T47D (cell line): ENCODE measurements around the gene TPST2.

Source experiments
- DNase-seq, 2 experiments: peaks; one replicate each; pipeline versions ENCODE4 v3.0.0 to v3.0.0-alpha.2; 2011 to 2012; ENCODE audit warnings: low read depth in 1 of 2, low spot score in 1 of 2
- JUND ChIP-seq: IDR thresholded peaks from 2 replicates; pipeline ENCODE4 v1.6.1; 2012; ENCODE audit warnings: low read depth
- in situ Hi-C: cut with HindIII; loops from 2 replicates; pipeline ENCODE4 v1.10.0; 2016; ENCODE audit warnings: low sequenced_read_pairs, low pct_unique_long_range_greater_than_20kb

Gene TPST2

DNA sequence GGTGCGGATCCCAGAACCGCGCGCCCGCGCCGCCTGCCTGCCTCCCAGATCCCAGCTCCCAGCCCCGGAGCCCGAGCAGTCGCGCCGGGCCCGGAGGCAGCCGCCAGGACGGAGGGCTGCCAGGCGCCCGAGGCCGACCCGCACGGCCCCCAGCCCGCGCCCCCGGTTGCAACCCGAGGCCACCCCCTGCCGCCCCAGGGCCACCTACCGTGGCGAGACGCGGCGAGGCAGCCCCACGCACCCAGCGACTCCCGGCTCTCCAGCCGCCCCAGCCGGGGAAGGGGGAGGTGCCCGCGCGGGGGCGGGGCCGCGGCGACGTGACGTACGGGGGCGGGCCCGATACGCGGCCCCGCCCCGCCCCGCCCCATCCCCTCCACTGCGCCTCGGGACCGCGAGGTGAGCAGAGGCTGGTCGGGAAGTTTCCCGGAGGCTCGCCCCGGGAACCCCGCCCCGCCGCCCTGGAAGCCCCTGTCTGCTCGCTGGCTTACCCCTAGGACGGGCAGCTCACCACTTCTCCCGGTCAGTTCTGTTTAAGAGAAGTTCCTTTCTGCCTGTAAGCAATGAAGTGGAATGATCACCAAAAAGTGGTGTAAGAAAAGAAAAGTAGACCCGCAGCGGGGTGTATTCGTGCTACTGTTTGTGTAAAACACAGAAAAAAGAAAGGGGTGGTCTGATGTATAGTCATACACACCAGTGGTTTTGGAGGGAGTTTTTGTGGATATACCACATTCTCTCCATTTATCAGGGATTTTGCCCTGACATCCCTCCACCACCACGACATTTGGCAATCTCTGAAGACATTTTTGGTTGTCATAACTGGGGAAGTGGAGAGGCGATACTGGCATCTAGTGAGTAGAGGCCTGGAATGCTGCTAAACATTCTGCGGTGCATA, at the start of gene TPST2:
Gene TPST2, minus strand, starts transcription at position 288 of the 892 bp plus-strand sequence. CDS start 48,502 bp downstream, outside the sequence.
- peak; percentile 47 to 78 for DNase-seq
- no peak for TF ChIP-seq JUND
- in situ Hi-C loops: no loop called here

DNA sequence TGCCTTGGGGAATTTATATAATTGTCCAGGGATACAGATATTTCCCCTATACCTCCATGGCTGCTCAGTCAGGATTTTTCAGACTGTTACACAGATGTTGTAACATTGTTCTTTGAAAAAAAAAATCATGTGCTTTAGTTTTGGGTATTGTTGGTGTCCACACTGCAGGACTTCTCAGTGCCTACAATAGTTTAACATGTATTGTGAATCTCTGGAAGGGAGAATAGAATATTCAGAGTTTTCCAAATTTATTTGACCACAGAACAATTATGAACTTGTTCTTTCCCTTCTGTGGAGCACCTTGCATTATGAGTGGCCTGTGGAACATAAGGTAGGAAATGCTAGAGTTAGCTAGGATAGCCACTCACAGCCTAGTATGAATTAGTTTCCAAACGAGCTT, 46.4 kb upstream of the TPST2 start:
- in situ Hi-C loops: no loop called here

DNA sequence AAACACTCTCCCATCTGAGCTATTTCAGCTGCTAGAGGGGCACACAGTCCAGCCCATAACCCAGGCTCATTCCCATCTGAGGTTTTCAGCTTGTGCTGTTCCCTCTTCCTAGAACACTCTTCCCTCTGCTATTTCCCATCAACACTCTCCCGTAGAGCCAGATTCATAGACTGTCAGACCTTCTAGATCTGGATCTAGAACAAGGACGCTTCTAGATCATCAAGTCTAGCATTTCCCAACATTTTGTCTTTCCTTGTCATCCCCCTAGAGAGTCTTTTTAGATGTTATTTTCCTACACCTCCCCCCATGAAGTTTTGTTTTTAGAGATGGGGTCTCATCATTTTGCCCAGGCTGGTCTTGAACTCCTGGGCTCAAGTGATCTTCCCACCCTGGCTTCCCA, 45.2 kb upstream of the TPST2 start:
- TF ChIP-seq JUND: no peak
- in situ Hi-C loops: no loop called here
- DNase-seq: no peak

More for the DNA sequence above, 46.4 kb upstream of the TPST2 start:
- DNase-seq: no peak
- TF ChIP-seq JUND: no peak

DNA sequence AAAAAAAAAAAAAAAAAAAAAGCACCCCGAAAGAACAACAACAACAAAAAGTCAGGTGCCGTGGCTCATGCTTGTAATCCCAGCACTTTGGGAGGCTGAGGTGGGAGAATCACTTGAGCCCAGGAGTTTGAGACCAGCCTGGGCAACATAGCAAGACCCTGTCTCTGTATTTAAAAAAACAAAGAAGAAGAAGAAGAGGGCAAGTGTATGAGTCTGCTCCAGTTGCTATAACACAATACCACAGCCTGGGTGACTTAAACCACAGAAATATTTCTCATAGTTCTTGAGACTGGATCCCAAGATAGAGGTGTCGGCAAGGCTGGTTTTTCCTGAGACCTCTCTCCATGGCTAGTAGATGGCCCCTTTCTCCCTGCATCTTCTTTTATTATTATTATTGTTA, 44.3 kb upstream of the TPST2 start:
- no peak for TF ChIP-seq JUND
- in situ Hi-C loops: no loop called here
- DNase-seq: no peak

DNA sequence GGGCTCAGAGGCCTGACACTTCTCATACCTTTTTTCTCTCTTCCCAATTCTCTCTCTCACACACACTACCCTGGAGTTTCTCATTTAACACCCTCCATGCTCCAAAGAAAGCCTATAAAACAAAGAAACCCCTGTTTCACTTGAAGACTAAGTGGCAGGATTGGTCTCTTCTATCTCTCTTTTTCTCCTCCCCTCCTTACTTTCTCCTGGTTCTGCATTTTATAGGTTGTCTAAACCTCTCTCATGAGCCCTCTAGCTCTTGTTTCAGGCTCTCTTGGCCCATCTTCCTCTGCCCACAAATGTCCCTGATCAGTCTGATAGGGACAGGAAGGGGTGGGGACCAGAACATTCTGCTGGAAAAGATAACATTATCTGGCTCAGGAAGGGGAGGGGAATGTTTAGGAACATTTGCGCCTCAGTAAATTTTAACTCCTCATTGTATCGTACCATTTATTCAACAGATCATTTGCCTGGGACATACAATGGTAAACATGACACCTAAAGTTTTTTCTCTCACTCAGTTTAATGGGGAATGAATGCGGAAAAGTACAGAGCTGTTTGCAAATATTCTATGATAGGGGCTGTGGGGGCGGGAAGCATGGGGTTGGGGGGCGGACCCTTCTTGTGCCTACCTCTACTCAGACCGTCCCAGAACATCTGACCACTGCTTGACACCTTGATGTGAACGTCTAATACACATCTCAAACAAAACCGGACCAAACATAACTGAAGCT, 42.7 kb upstream of the TPST2 start:
- no peak for DNase-seq
- TF ChIP-seq JUND: no peak
- in situ Hi-C loops: no loop called here

DNA sequence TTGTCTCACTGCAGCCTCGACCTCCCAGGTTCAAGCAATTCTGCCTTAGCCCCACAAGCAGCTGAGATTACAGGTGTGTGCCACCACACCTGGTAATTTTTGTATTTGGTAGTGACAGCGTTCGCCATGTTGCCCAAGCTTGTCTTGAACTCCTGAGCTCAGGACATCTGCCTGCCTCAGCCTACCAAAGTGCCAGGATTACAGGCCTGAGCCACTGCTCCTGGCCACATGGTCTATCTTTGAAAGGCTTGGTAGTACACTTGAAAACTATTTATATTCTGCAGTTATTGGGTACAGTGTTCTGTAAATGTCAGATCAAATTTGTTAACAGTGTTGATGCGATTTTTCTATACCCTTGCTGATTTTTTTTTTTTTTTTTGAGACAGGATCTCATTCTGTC, 41.4 kb upstream of the TPST2 start:
- no peak for TF ChIP-seq JUND
- DNase-seq: no peak
- in situ Hi-C loops: no loop called here

DNA sequence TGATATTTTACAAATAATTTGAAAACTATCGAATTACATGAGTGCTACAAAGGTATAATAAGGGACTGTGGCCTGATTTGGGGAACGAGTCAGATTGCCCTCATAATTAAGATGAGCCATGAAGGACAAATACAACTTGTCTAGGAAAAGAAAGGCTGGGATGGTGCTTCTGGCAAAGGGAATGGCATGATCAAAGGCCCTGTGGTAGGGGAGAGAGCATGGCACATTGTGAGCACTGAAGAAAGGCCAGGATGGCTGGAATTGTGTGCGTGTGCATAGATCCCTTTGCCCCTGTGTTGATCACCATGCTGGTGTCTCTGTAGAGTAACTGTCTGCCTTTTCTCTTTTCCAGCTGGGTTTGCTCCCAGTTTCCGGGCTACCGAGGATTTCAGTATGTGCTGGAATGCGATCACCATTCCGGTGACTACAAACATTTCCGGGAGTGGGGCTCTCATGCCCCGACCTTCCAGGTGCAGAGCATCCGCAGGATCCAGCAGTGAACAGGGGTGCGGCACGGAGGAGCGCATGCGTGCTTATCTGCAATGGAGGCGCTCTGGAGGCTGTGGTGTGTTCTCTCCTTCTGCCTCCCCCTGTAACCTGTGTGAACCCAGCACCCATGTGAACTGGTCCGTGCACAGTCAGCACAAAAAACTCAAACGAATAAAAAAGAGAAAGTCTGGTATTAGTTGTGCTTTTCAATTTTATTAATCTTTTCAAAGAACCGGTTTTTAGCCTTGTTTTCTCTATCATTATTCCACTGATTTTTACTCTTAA, 40.2 kb upstream of the TPST2 start:
- in situ Hi-C loops: no loop called here
- no peak for DNase-seq
- no peak for TF ChIP-seq JUND

DNA sequence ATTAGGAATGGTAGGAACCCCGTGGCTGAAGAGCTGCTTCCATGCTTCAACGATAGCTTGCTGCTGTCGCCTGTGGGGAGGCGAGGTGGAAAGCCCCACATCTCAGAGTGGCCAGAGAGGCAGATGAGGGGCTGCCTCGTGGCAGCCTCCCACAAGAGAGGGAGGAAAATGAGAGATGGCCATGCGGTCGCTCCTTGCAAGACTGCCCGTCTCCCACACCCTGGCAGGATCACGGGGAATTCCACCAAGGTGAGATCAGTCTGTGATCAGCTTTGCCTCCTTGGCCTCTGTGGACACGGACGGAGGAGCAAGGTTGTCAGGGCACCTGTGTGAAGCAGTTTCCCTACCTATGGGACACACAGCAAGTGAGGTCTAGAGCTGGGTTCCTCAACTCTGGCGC, 34.9 kb upstream of the TPST2 start:
- no peak for DNase-seq
- TF ChIP-seq JUND: no peak
- in situ Hi-C loops: no loop called here

DNA sequence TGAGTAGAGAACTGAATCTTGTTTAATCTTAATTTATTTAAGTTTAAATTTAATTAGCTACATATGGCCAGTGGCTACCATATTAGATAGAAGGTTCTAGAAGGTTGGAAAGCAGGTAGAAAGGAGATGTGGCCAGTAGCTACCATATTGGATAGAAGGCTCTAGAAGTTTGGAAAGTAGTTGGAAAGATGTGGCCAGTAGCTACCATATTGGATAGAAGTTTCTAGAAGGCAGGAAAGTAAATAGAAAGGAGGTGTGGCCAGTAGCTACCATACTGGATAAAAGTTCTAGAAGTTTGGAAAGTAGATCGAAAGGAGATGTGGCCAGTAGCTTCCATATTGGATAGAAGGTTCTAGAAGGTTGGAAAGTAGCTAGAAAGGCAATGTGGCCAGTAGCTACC, 34.1 kb upstream of the TPST2 start:
- no peak for TF ChIP-seq JUND
- DNase-seq: no peak
- in situ Hi-C loops: no loop called here

DNA sequence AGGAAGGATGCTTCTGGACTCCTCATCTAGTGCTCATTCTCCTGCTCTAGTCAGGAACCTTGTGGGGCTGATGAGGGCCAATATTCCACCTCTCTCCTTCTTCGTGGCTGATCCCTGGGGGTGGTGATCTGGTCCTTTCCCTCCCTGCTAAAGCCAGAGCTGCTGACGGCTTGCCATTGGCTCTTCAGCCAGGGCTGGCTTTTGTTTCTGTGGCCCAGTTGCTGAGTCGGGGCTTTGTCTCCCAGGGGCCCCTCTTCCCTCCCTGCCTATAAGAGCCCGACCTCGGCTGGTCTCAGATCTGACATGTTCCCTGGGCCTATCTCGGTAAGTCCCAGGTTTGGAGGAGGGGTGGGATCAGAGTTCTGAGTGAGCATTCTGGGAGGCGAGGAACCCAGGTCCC, 31.7 kb upstream of the TPST2 start, which contains the start of gene CRYBA4:
Gene CRYBA4, plus strand, starts transcription at position 301 of the 400 bp plus-strand sequence. CDS start 634 bp downstream, outside the sequence.
- no peak for TF ChIP-seq JUND
- DNase-seq: no peak
- in situ Hi-C loops: no loop called here

DNA sequence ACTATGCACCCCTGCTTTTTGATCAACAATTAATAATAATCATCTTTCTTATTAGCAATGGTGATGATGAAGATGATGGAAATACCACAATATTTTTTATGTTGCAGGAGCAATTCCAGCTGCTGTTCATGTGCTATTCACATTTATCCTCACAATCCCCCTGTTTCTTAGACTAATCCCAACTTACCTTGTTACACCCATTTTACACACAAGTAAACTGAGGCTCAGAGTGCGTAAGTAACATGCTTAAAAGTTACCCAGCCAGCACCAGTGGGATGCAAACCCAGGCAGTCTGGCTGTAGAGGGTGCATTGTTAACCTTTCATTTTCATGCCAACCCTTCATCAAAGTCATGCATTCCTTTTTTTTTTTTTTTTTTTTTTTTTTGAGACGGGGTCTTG, 30.3 kb upstream of the TPST2 start:
- no peak for DNase-seq

DNA sequence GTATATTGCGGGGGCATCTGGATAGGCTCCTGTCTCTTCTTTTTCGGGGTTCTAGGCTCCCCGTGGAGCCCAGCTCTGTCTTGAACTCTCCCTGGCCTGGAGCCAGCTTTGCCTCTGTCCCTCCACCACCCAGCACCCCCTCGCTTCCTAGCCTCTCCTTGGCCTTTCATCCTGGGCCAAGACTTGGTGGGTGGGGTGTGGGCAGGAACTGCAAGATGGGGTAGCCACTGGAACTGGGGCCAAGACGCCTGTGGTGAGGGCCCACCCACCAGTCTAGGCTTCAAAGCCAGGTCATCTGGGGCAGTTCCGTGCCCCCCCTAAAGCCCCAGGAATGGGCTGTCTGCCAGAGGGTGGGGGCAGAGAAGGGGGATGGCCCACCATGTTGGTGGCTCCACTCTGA, 29.6 kb upstream of the TPST2 start:
- TF ChIP-seq JUND: no peak
- in situ Hi-C loops: no loop called here

More for the DNA sequence above, 30.3 kb upstream of the TPST2 start:
- in situ Hi-C loops: no loop called here
- TF ChIP-seq JUND: no peak

DNA sequence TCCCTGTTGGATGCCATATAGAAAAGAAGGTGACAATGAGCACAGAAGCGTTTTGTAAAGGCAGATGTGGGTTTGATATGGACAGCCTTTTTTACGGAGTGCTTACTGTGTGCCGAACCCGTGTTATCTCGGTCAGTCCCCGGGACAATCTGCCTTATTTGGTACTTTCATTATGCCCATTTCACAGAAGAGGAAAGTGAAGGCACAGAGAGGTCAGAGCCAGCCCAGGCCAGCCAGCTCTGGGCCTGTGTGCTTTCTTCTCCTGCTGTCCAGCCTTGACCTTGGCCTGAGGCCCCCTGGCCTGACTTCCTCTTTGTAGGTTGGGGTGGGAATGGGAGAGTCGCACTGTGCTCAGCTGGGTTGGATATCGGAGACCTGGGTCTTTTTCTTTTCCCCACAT, 28.5 kb upstream of the TPST2 start:
- in situ Hi-C loops: no loop called here
- no peak for TF ChIP-seq JUND
- no peak for DNase-seq

More for the DNA sequence above, 29.6 kb upstream of the TPST2 start:
- no peak for DNase-seq
